Astrocyte (in vitro differentiated cells and primary cell): ENCODE results near the gene LIMS2. TPM values are rescaled to one million over a fixed set of nuclear protein-coding genes. Genes with fewer than 3 reads are reported as not detected.

Experiments
- DNase-seq: peaks from one replicate; pipeline ENCODE4 v3.0.0-alpha.2; 2010; ENCODE audit warnings: low read depth
- FAIRE-seq: peaks from 2 replicates; lab custom pipeline; 2011; peaks lifted over from hg19 to GRCh38; lab: Jason Lieb, UNC
- H2AFZ ChIP-seq: 2 replicates; pipeline ENCODE4 v1.6.0; 2012; ENCODE audit warnings: low read depth, low read length, inconsistent platforms
- H3K27ac ChIP-seq: 2 replicates; pipeline ENCODE4 v1.5.1; 2011; ENCODE audit warnings: low read depth, low read length, inconsistent platforms
- H3K27me3 ChIP-seq: 2 replicates; pipeline ENCODE4 v1.6.0; 2011; ENCODE audit warnings: low read length, inconsistent platforms; ENCODE audit not compliant: insufficient read depth
- H3K36me3 ChIP-seq: 2 replicates; pipeline ENCODE4 v1.5.1; 2011; ENCODE audit warnings: low read length, inconsistent platforms; ENCODE audit not compliant: insufficient read depth
- H3K4me1 ChIP-seq: 2 replicates; pipeline ENCODE4 v1.5.1; 2011; ENCODE audit warnings: low read length, inconsistent platforms; ENCODE audit not compliant: insufficient read depth
- H3K4me2 ChIP-seq: 2 replicates; pipeline ENCODE4 v1.6.0; 2012; ENCODE audit warnings: low read length, inconsistent platforms
- H3K4me3 ChIP-seq: 2 replicates; pipeline ENCODE4 v1.5.1; 2011; ENCODE audit warnings: low read depth, mild to moderate bottlenecking, low read length, inconsistent platforms; ENCODE audit not compliant: insufficient read depth
- H3K79me2 ChIP-seq: 2 replicates; pipeline ENCODE4 v1.6.0; 2012; ENCODE audit warnings: mild to moderate bottlenecking, low read length, inconsistent platforms; ENCODE audit not compliant: insufficient read depth
- H3K9ac ChIP-seq: 2 replicates; pipeline ENCODE4 v1.6.0; 2012; ENCODE audit warnings: mild to moderate bottlenecking, low read length, inconsistent platforms
- H3K9me3 ChIP-seq: 2 replicates; pipeline ENCODE4 v1.5.1; 2012; ENCODE audit warnings: low read depth, mild to moderate bottlenecking, low read length, inconsistent platforms; ENCODE audit not compliant: insufficient read depth
- H4K20me1 ChIP-seq: 2 replicates; pipeline ENCODE4 v1.6.0; 2012; ENCODE audit warnings: low read length, inconsistent platforms; ENCODE audit not compliant: insufficient read depth
- H3K27ac Mint-ChIP-seq: one replicate; pipeline ENCODE4 v1.8.0; 2021; ENCODE audit warnings: mild to moderate bottlenecking, mixed read lengths; ENCODE audit not compliant: unreplicated experiment
- H3K27me3 Mint-ChIP-seq: one replicate; pipeline ENCODE4 v1.8.0; 2021; ENCODE audit warnings: low read depth, mixed read lengths; ENCODE audit not compliant: unreplicated experiment
- H3K36me3 Mint-ChIP-seq: one replicate; pipeline ENCODE4 v1.8.0; 2021; ENCODE audit warnings: low read depth, mixed read lengths; ENCODE audit not compliant: unreplicated experiment
- H3K4me1 Mint-ChIP-seq: one replicate; pipeline ENCODE4 v1.8.0; 2021; ENCODE audit warnings: low read depth, mixed read lengths; ENCODE audit not compliant: unreplicated experiment
- H3K4me3 Mint-ChIP-seq: one replicate; pipeline ENCODE4 v1.8.0; 2021; ENCODE audit warnings: mild to moderate bottlenecking, moderate library complexity, mixed read lengths; ENCODE audit not compliant: unreplicated experiment
- H3K9me3 Mint-ChIP-seq: one replicate; pipeline ENCODE4 v1.8.0; 2021; ENCODE audit warnings: mild to moderate bottlenecking, mixed read lengths; ENCODE audit not compliant: unreplicated experiment
- CTCF ChIP-seq: IDR thresholded peaks from 2 replicates; pipeline ENCODE4 v1.5.1; 2011; ENCODE audit warnings: low read depth, mild to moderate bottlenecking, inconsistent platforms, low read length, moderate library complexity; ENCODE audit not compliant: insufficient read depth
- EZH2 ChIP-seq: IDR thresholded peaks from 2 replicates; pipeline ENCODE4 v1.6.1; 2012; ENCODE audit warnings: mild to moderate bottlenecking, low read length, inconsistent platforms; ENCODE audit not compliant: insufficient read depth
- total RNA-seq: library from RNA; stranded (reverse); gene quantifications from 2 replicates; pipeline ENCODE4 v1.2.1, GENCODE V29; 2021

The LIMS2 gene
- total RNA-seq, 1 donor from 2014 or later, result 73.3 TPM

- Mint-ChIP-seq H3K9me3 (no peaks in the 10 kb centered on the region), H3K27ac (no peak overlapping the region), H3K27me3 (peaks cover 26% of the 10 kb centered on the region), H3K36me3 (no peaks in the 10 kb centered on the region), H3K4me3 (no peak overlapping the region), H3K4me1 (peaks cover 30% of the 10 kb centered on the region)
- H3K27me3 ChIP-seq, result peaks cover 10% of the 10 kb centered on the region
- H2AFZ ChIP-seq, result peak overlapping the region; percentile 81
- TF ChIP-seq EZH2 (no peak), CTCF (no peak)
- H3K9ac ChIP-seq, result no peak overlapping the region
- peak overlapping the region; percentile 73 for H3K4me2 ChIP-seq
- H3K4me1 ChIP-seq, result peaks cover 4% of the 10 kb centered on the region
- H3K9me3 ChIP-seq, result no peaks in the 10 kb centered on the region
- H4K20me1 ChIP-seq, result no peaks in the 10 kb centered on the region
- no peak overlapping the region for H3K4me3 ChIP-seq
- no peaks in the 10 kb centered on the region for H3K79me2 ChIP-seq
- H3K36me3 ChIP-seq, result no peaks in the 10 kb centered on the region
- FAIRE-seq (no peak), DNase-seq (no peak)
- H3K27ac ChIP-seq, result no peak overlapping the region
Measured at GRCh38 chr2:127680706-127681287, 5.5 kb upstream of the LIMS2 start.

GRCh38 chr2:127679680-127680361 is 4.5 kb upstream of the LIMS2 start:
- TF ChIP-seq CTCF (no peak), EZH2 (no peak)
- no peak overlapping the region for H2AFZ ChIP-seq
- no peaks in the 10 kb centered on the region for H4K20me1 ChIP-seq
- no peak overlapping the region for H3K27ac Mint-ChIP-seq
- no peaks in the 10 kb centered on the region for H3K9me3 Mint-ChIP-seq
- peaks cover 26% of the 10 kb centered on the region for H3K27me3 Mint-ChIP-seq
- FAIRE-seq (no peak), DNase-seq (no peak)
- H3K27ac ChIP-seq, result no peak overlapping the region
- H3K36me3 ChIP-seq, result no peaks in the 10 kb centered on the region
- no peak overlapping the region for H3K4me3 ChIP-seq
- peaks cover 10% of the 10 kb centered on the region for H3K27me3 ChIP-seq
- peaks cover 6% of the 10 kb centered on the region for H3K4me1 ChIP-seq
- H3K9ac ChIP-seq, result no peak overlapping the region
- H3K79me2 ChIP-seq, result no peaks in the 10 kb centered on the region
- no peak overlapping the region for H3K4me3 Mint-ChIP-seq
- peaks cover 26% of the 10 kb centered on the region for H3K4me1 Mint-ChIP-seq
- H3K9me3 ChIP-seq, result no peaks in the 10 kb centered on the region
- no peaks in the 10 kb centered on the region for H3K36me3 Mint-ChIP-seq
- no peak overlapping the region for H3K4me2 ChIP-seq

GRCh38 chr2:127678991-127679390 is 3.7 kb upstream of the LIMS2 start:
- Mint-ChIP-seq H3K4me3 (no peak overlapping the region), H3K9me3 (no peaks in the 10 kb centered on the region), H3K36me3 (no peaks in the 10 kb centered on the region), H3K4me1 (peaks cover 22% of the 10 kb centered on the region), H3K27ac (no peak overlapping the region), H3K27me3 (peaks cover 26% of the 10 kb centered on the region)
- no peak for TF ChIP-seq EZH2
- no peak for TF ChIP-seq CTCF
- Histone ChIP-seq H3K9me3 (no peaks in the 10 kb centered on the region), H3K27ac (no peak overlapping the region), H4K20me1 (no peaks in the 10 kb centered on the region), H3K27me3 (peaks cover 10% of the 10 kb centered on the region), H3K4me3 (no peak overlapping the region), H3K36me3 (no peaks in the 10 kb centered on the region), H3K4me2 (no peak overlapping the region), H3K4me1 (peaks cover 13% of the 10 kb centered on the region), H2AFZ (no peak overlapping the region), H3K79me2 (no peaks in the 10 kb centered on the region), H3K9ac (no peak overlapping the region)
- DNase-seq (no peak), FAIRE-seq (no peak)
